B cell (primary cell): ENCODE data around the gene PKNOX2. TPM values are rescaled to one million over a fixed set of nuclear protein-coding genes. Genes with fewer than 3 reads are reported as not detected.

ENCODE experiments used
- ATAC-seq: fragments of 200-7000 bp; cut with Tn5 transposase; one replicate; pipeline ENCODE4 v1.10.0; 2021; ENCODE audit warnings: low read depth, mild to moderate bottlenecking, moderate number of reproducible peaks, moderate library complexity
- CTCF ChIA-PET: fragments of 350-600 bp; sonication (Branson Sonifier 250); formaldehyde crosslinking; loops from one replicate; lab custom pipeline; 2021; ENCODE audit warnings: antibody characterized with exemption, inconsistent platforms; lab: Charles Lee
- POLR2A ChIA-PET: fragments of 350-600 bp; sonication (Branson Sonifier 250); formaldehyde crosslinking; loops from one replicate; lab custom pipeline; 2021; ENCODE audit warnings: antibody characterized with exemption; lab: Charles Lee
- DNase-seq: peaks from one replicate; pipeline ENCODE4 v3.0.0; 2013
- H2AFZ ChIP-seq: 2 replicates; pipeline ENCODE4 v1.6.1; 2012; ENCODE audit warnings: mild to moderate bottlenecking, low read depth, low read length; ENCODE audit not compliant: insufficient read depth, poor library complexity, severe bottlenecking
- H3K27ac ChIP-seq, 2 donors: 1 replicate in 1 of 2; 2 replicates in 1 of 2; pipeline ENCODE4 v1.5.1; 2012 to 2013; ENCODE audit warnings: low read length in 2 of 2, mild to moderate bottlenecking in 2 of 2, moderate library complexity in 1 of 2
- H3K27me3 ChIP-seq, 4 experiments: fragments of 200-600 bp in 1 of 4; sonication (generic) in 1 of 4; replicated peaks in 1 of 4; 1 replicate in 2 of 4; 2 replicates in 2 of 4; pipeline versions ENCODE4 v1.6.1 to v1.7.0; 2013 to 2016; ENCODE audit warnings: low read length in 3 of 4, mild to moderate bottlenecking in 2 of 4, mixed read lengths in 1 of 4, moderate library complexity in 1 of 4; ENCODE audit not compliant: insufficient read depth in 4 of 4, control insufficient read depth in 3 of 4; ENCODE audit errors: control extremely low read depth in 1 of 4
- H3K36me3 ChIP-seq, 2 experiments: replicated peaks in 1 of 2; 1 replicate in 1 of 2; 2 replicates in 1 of 2; pipeline versions ENCODE4 v1.6.1 to v1.7.1; 2013; ENCODE audit warnings: low read length in 1 of 2; ENCODE audit not compliant: insufficient read depth in 2 of 2, control insufficient read depth in 1 of 2; ENCODE audit errors: control extremely low read depth in 1 of 2, extremely low read depth in 1 of 2
- H3K4me1 ChIP-seq, 2 donors: fragments of 200-600 bp in 1 of 2; sonication (generic) in 1 of 2; 1 replicate in 1 of 2; 2 replicates in 1 of 2; pipeline versions ENCODE4 v1.5.1 to v1.6.1; 2013 to 2017; ENCODE audit warnings: low read length in 2 of 2; ENCODE audit not compliant: control insufficient read depth in 2 of 2, insufficient read depth in 2 of 2
- H3K4me2 ChIP-seq: replicated peaks from 2 replicates; pipeline ENCODE3; 2012; ENCODE audit warnings: mild to moderate bottlenecking, low read depth, low read length; ENCODE audit not compliant: poor library complexity, severe bottlenecking
- H3K4me3 ChIP-seq, 5 experiments: fragments of 200-600 bp in 1 of 5; sonication (generic) in 1 of 5; 1 replicate in 3 of 5; 2 replicates in 2 of 5; pipeline versions ENCODE4 v1.5.1 to v1.7.0; 2011 to 2016; ENCODE audit warnings: low read length in 4 of 5, mild to moderate bottlenecking in 4 of 5, low read depth in 2 of 5, control low read depth in 1 of 5, moderate library complexity in 1 of 5; ENCODE audit not compliant: insufficient read depth in 1 of 5; ENCODE audit errors: control extremely low read depth in 1 of 5, extremely low read depth in 1 of 5
- H3K79me2 ChIP-seq: fragments of 200-600 bp; sonication (generic); one replicate; pipeline ENCODE4 v1.6.0; 2016; ENCODE audit warnings: low read length; ENCODE audit not compliant: control insufficient read depth, insufficient read depth
- H3K9ac ChIP-seq: fragments of 200-600 bp; sonication (generic); 2 replicates; pipeline ENCODE4 v1.6.1; 2017; ENCODE audit warnings: mild to moderate bottlenecking, low read length, moderate library complexity
- H3K9me3 ChIP-seq, 3 donors: one replicate each; pipeline versions ENCODE4 v1.6.1 to v1.7.1; 2013; ENCODE audit warnings: low read length in 2 of 3; ENCODE audit not compliant: control insufficient read depth in 2 of 3, insufficient read depth in 1 of 3; ENCODE audit errors: control extremely low read depth in 1 of 3
- H4K20me1 ChIP-seq: 2 replicates; pipeline ENCODE4 v1.6.0; 2012; ENCODE audit warnings: mild to moderate bottlenecking, low read length; ENCODE audit not compliant: insufficient read depth, control insufficient read depth, poor library complexity, severe bottlenecking
- H3K27ac Mint-ChIP-seq: one replicate; pipeline ENCODE4 v1.8.0; 2021; ENCODE audit warnings: mixed read lengths
- H3K27me3 Mint-ChIP-seq: one replicate; pipeline ENCODE4 v1.8.0; 2021; ENCODE audit warnings: mixed read lengths
- H3K4me1 Mint-ChIP-seq: one replicate; pipeline ENCODE4 v1.8.0; 2021; ENCODE audit warnings: mixed read lengths
- H3K4me3 Mint-ChIP-seq: one replicate; pipeline ENCODE4 v1.8.0; 2021; ENCODE audit warnings: mixed read lengths
- H3K9me3 Mint-ChIP-seq: one replicate; pipeline ENCODE4 v1.8.0; 2022; ENCODE audit warnings: mixed read lengths; ENCODE audit not compliant: insufficient read depth
- CTCF ChIP-seq: fragments of 200-600 bp; IDR thresholded peaks from one replicate; pipeline ENCODE4 v1.8.0; 2022; ENCODE audit warnings: antibody characterized with exemption, mild to moderate bottlenecking
- EZH2 ChIP-seq: IDR thresholded peaks from 2 replicates; pipeline ENCODE4 v1.6.1; 2012; ENCODE audit warnings: borderline replicate concordance, low read depth, mild to moderate bottlenecking, moderate library complexity, low read length; ENCODE audit not compliant: insufficient read depth, poor library complexity, severe bottlenecking
- WGBS: methylation state at CpG from one replicate; pipeline ENCODE4 v1.1.5; 2013; ENCODE audit warnings: missing lambda C conversion rate; ENCODE audit not compliant: insufficient coverage; 5-methylcytosine and 5-hydroxymethylcytosine counted together
- intact Hi-C: fragments of 100-400 bp; cut with micrococcal nuclease; formaldehyde crosslinking; loops from one replicate; pipeline ENCODE4 v1.10.0; 2022
- polyA plus RNA-seq: library from polyadenylated mRNA; depleted of rRNA; stranded (reverse); fragments of >200 nt; gene quantifications from 2 replicates; pipeline ENCODE4 v1.2.3, GENCODE V29; 2012
- total RNA-seq, 2 donors: library from RNA; stranded (reverse); fragments of 120-200 nt in 1 of 2; gene quantifications; 1 replicate in 1 of 2; 2 replicates in 1 of 2; pipeline versions ENCODE4 v1.2.3 to v1.2.4, GENCODE V29; 2013 to 2022

PKNOX2 gene
- total and polyA plus RNA-seq, 2 donors (not counting 1 experiment from before 2014, with no cell fraction given), result not detected

GRCh38 chr11:125128450-125128849 lies 36.1 kb upstream of the PKNOX2 start:
- ChIA-PET POLR2A (no interaction called here), CTCF (interaction anchor here (7.2 kb wide), 1 partner anchor 12 kb away, joined by 64 read pairs; no protein-coding TSS in a partner anchor)
- Mint-ChIP-seq H3K27me3 (peaks cover 61% of the 10 kb centered on the region), H3K4me1 (peaks cover 13% of the 10 kb centered on the region), H3K27ac (no peak overlapping the region), H3K9me3 (no peaks in the 10 kb centered on the region), H3K4me3 (no peak overlapping the region)
- no peak for TF ChIP-seq EZH2
- TF ChIP-seq CTCF, result no peak
- Histone ChIP-seq H3K27me3 (peaks cover 0 to 33% (median 5%) of the 10 kb centered on the region in 4 experiments), H3K36me3 (no peaks in the 10 kb centered on the region), H3K79me2 (no peaks in the 10 kb centered on the region), H3K4me3 (no peak overlapping the region), H4K20me1 (no peaks in the 10 kb centered on the region), H3K9ac (no peak overlapping the region), H3K9me3 (no peaks in the 10 kb centered on the region), H3K27ac (no peak overlapping the region), H2AFZ (no peak overlapping the region), H3K4me2 (no peak overlapping the region), H3K4me1 (peaks cover 9 to 12% of the 10 kb centered on the region in 2 donors)
- 90% methylated on average over 2 of the region's 4 CpGs for WGBS
- ATAC-seq (no peak), DNase-seq (no peak)
- intact Hi-C loops, result no loop called here

GRCh38 chr11:125129316-125129993 lies 35.1 kb upstream of the PKNOX2 start:
- H3K27ac Mint-ChIP-seq, result no peak overlapping the region
- CTCF ChIA-PET, result interaction anchor here (7.2 kb wide), 1 partner anchor 11 kb away, joined by 64 read pairs; no protein-coding TSS in a partner anchor
- POLR2A ChIA-PET, result no interaction called here

More at GRCh38 chr11:125129316-125129993, 35.1 kb upstream of the PKNOX2 start:
- Histone ChIP-seq H3K9me3 (no peaks in the 10 kb centered on the region), H3K4me3 (no peak overlapping the region), H3K79me2 (no peaks in the 10 kb centered on the region), H3K4me1 (peaks cover under 1 to 4% of the 10 kb centered on the region in 2 donors), H3K27me3 (peaks cover 0 to 36% (median 7%) of the 10 kb centered on the region in 4 experiments), H2AFZ (no peak overlapping the region), H3K9ac (no peak overlapping the region), H3K4me2 (no peak overlapping the region), H3K27ac (no peak overlapping the region), H4K20me1 (no peaks in the 10 kb centered on the region), H3K36me3 (no peaks in the 10 kb centered on the region)
- no peak for TF ChIP-seq EZH2
- no peak for TF ChIP-seq CTCF
- Mint-ChIP-seq H3K9me3 (no peaks in the 10 kb centered on the region), H3K27me3 (peaks cover 64% of the 10 kb centered on the region), H3K4me1 (peaks cover 5% of the 10 kb centered on the region), H3K4me3 (no peak overlapping the region)
- ATAC-seq, result no peak
- no peak for DNase-seq
- 85% methylated on average over 10 of the region's 22 CpGs for WGBS
- intact Hi-C loops, result no loop called here
